SK-N-SH treated with all-trans-retinoic acid at 6 μM for 48 hours (cell line): Measurements from ENCODE around the gene SLC35D2.

Experiments used
- ATAC-seq: fragments of 200-7000 bp; cut with Tn5 transposase; 3 replicates; pipeline ENCODE4 v1.9.1; 2020; ENCODE audit warnings: mild to moderate bottlenecking, moderate library complexity
- ARNTL ChIP-seq: fragments of 450-650 bp; formaldehyde crosslinking; IDR thresholded peaks from 2 replicates; pipeline ENCODE4 v1.5.0; 2020; ENCODE audit warnings: low read depth, mild to moderate bottlenecking, moderate library complexity, borderline replicate concordance
- BACH2 ChIP-seq: fragments of 250-450 bp; sonication (Bioruptor Pico); IDR thresholded peaks from 2 replicates; pipeline ENCODE4 v1.9.0; 2021; ENCODE audit warnings: mild to moderate bottlenecking, borderline replicate concordance
- CREB5 ChIP-seq: fragments of 250-450 bp; sonication (Bioruptor Pico); IDR thresholded peaks from 2 replicates; pipeline ENCODE4 v1.5.1; 2020; ENCODE audit warnings: low read depth, mild to moderate bottlenecking, moderate library complexity
- CSDC2 ChIP-seq: fragments of 250-450 bp; sonication (Bioruptor Pico); IDR thresholded peaks from 2 replicates; pipeline ENCODE4 v1.5.0; 2020; ENCODE audit warnings: mild to moderate bottlenecking, moderate library complexity
- CSRNP3 ChIP-seq: fragments of 250-450 bp; sonication (Bioruptor Pico); IDR thresholded peaks from 2 replicates; pipeline ENCODE4 v1.5.1; 2021; ENCODE audit warnings: mild to moderate bottlenecking, moderate library complexity
- ESRRG ChIP-seq: fragments of 250-450 bp; sonication (Bioruptor Pico); IDR thresholded peaks from 2 replicates; pipeline ENCODE4 v1.6.1; 2021; ENCODE audit warnings: mild to moderate bottlenecking
- GLIS3 ChIP-seq: fragments of 250-450 bp; sonication (Bioruptor Pico); IDR thresholded peaks from 2 replicates; pipeline ENCODE4 v1.5.0; 2020; ENCODE audit warnings: mild to moderate bottlenecking, moderate library complexity
- ISL1 ChIP-seq: fragments of 250-450 bp; sonication (Bioruptor Pico); IDR thresholded peaks from 2 replicates; pipeline ENCODE4 v2.1.2; 2022; ENCODE audit warnings: mild to moderate bottlenecking, moderate library complexity
- OSR1 ChIP-seq: fragments of 250-450 bp; sonication (Bioruptor Pico); IDR thresholded peaks from 2 replicates; pipeline ENCODE4 v1.8.0; 2022; ENCODE audit warnings: moderate library complexity, mild to moderate bottlenecking, inconsistent platforms
- PATZ1 ChIP-seq: fragments of 250-450 bp; sonication (Bioruptor Pico); IDR thresholded peaks from 2 replicates; pipeline ENCODE4 v1.8.0; 2020; ENCODE audit warnings: mild to moderate bottlenecking, moderate library complexity, borderline replicate concordance
- PPARA ChIP-seq: fragments of 250-450 bp; sonication (Bioruptor Pico); IDR thresholded peaks from 2 replicates; pipeline ENCODE4 v1.5.0; 2020; ENCODE audit warnings: mild to moderate bottlenecking, borderline replicate concordance
- RARB ChIP-seq: fragments of 250-450 bp; sonication (Bioruptor Pico); IDR thresholded peaks from 2 replicates; pipeline ENCODE4 v1.8.0; 2021; ENCODE audit warnings: mild to moderate bottlenecking, moderate library complexity
- SNAI2 ChIP-seq: fragments of 250-450 bp; sonication (Bioruptor Pico); IDR thresholded peaks from 2 replicates; pipeline ENCODE4 v1.5.0; 2020; ENCODE audit warnings: mild to moderate bottlenecking, moderate library complexity
- TCF4 ChIP-seq: fragments of 250-450 bp; sonication (Bioruptor Pico); IDR thresholded peaks from 2 replicates; pipeline ENCODE4 v1.8.0; 2021; ENCODE audit warnings: mild to moderate bottlenecking, moderate library complexity, borderline replicate concordance
- TOX ChIP-seq: fragments of 250-450 bp; sonication (Bioruptor Pico); IDR thresholded peaks from 2 replicates; pipeline ENCODE4 v1.8.0; 2021; ENCODE audit warnings: mild to moderate bottlenecking, moderate library complexity, borderline replicate concordance
- ZC3H10 ChIP-seq: fragments of 250-450 bp; sonication (Bioruptor Pico); IDR thresholded peaks from 2 replicates; pipeline ENCODE4 v1.5.1; 2021; ENCODE audit warnings: mild to moderate bottlenecking, moderate library complexity
- ZFP3 ChIP-seq: fragments of 250-450 bp; sonication (Bioruptor Pico); IDR thresholded peaks from 2 replicates; pipeline ENCODE4 v1.5.0; 2020; ENCODE audit warnings: mild to moderate bottlenecking, moderate library complexity
- ZFP30 ChIP-seq: fragments of 450-650 bp; formaldehyde crosslinking; IDR thresholded peaks from 2 replicates; pipeline ENCODE4 v1.5.0; 2022; ENCODE audit warnings: mild to moderate bottlenecking, moderate library complexity
- ZNF565 ChIP-seq: fragments of 450-650 bp; formaldehyde crosslinking; conservative IDR thresholded peaks from 2 replicates; pipeline ENCODE4 v1.5.0; 2020; ENCODE audit warnings: low read depth, mild to moderate bottlenecking, moderate library complexity
- ZNF70 ChIP-seq: fragments of 450-650 bp; formaldehyde crosslinking; IDR thresholded peaks from 2 replicates; pipeline ENCODE4 v1.5.0; 2020; ENCODE audit warnings: mild to moderate bottlenecking, moderate library complexity
- ZNF8 ChIP-seq: fragments of 450-650 bp; formaldehyde crosslinking; IDR thresholded peaks from 2 replicates; pipeline ENCODE4 v1.5.0; 2020; ENCODE audit warnings: mild to moderate bottlenecking, moderate library complexity
- TF ChIP-seq, protein P1 (sequence below): fragments of 250-450 bp; sonication (Bioruptor Pico); IDR thresholded peaks from 2 replicates; pipeline ENCODE4 v1.5.0; 2020; ENCODE audit warnings: mild to moderate bottlenecking, moderate library complexity
- TF ChIP-seq, protein P2 (sequence below): fragments of 250-450 bp; sonication (Bioruptor Pico); IDR thresholded peaks from 2 replicates; pipeline ENCODE4 v1.8.0; 2021; ENCODE audit warnings: low read depth, mild to moderate bottlenecking, moderate library complexity, borderline replicate concordance

The SLC35D2 gene

DNA sequence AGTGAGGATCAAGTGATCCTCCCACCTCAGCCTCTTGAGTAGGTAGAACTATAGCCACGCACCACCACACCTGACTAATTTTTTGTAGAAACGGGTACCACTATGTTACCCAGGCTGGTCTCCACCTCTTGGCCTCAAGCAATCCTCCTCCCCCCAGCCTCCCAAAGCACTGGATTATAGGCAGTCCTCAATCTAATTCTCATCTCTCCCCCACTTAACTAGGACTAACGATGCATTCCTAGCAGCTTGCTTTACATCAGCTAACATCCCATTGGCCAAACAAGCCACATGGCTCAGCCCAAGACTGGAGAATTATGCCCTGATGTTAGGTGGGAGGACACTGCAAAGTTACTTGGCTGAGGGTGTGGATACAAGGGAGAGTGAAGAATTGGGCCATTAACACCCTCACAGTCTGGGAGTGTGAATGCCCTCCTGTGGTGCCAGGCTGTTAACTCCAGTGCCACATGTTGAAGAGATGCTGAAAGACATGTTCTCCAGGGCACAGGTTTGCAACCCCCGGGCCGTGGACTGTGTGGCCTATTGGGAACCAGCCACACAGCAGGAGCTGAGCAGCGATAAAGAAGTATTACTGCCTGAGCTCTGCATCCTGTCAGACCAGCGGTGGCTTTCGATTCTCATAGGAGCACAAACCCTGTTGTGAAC lies 39.9 kb upstream of the SLC35D2 start:
- ATAC-seq, result no peak
- TF ChIP-seq ZFP3, result no peak
- TF ChIP-seq ZNF70, result no peak
- TF ChIP-seq SNAI2 (CRISPR knock-in tag), result no peak
- TF ChIP-seq, protein P1, sequence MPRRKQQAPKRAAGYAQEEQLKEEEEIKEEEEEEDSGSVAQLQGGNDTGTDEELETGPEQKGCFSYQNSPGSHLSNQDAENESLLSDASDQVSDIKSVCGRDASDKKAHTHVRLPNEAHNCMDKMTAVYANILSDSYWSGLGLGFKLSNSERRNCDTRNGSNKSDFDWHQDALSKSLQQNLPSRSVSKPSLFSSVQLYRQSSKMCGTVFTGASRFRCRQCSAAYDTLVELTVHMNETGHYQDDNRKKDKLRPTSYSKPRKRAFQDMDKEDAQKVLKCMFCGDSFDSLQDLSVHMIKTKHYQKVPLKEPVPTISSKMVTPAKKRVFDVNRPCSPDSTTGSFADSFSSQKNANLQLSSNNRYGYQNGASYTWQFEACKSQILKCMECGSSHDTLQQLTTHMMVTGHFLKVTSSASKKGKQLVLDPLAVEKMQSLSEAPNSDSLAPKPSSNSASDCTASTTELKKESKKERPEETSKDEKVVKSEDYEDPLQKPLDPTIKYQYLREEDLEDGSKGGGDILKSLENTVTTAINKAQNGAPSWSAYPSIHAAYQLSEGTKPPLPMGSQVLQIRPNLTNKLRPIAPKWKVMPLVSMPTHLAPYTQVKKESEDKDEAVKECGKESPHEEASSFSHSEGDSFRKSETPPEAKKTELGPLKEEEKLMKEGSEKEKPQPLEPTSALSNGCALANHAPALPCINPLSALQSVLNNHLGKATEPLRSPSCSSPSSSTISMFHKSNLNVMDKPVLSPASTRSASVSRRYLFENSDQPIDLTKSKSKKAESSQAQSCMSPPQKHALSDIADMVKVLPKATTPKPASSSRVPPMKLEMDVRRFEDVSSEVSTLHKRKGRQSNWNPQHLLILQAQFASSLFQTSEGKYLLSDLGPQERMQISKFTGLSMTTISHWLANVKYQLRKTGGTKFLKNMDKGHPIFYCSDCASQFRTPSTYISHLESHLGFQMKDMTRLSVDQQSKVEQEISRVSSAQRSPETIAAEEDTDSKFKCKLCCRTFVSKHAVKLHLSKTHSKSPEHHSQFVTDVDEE (CRISPR knock-in tag), result no peak
- TF ChIP-seq, protein P2, sequence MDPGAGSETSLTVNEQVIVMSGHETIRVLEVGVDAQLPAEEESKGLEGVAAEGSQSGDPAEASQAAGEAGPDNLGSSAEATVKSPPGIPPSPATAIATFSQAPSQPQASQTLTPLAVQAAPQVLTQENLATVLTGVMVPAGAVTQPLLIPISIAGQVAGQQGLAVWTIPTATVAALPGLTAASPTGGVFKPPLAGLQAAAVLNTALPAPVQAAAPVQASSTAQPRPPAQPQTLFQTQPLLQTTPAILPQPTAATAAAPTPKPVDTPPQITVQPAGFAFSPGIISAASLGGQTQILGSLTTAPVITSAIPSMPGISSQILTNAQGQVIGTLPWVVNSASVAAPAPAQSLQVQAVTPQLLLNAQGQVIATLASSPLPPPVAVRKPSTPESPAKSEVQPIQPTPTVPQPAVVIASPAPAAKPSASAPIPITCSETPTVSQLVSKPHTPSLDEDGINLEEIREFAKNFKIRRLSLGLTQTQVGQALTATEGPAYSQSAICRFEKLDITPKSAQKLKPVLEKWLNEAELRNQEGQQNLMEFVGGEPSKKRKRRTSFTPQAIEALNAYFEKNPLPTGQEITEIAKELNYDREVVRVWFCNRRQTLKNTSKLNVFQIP (CRISPR knock-in tag), result no peak

DNA sequence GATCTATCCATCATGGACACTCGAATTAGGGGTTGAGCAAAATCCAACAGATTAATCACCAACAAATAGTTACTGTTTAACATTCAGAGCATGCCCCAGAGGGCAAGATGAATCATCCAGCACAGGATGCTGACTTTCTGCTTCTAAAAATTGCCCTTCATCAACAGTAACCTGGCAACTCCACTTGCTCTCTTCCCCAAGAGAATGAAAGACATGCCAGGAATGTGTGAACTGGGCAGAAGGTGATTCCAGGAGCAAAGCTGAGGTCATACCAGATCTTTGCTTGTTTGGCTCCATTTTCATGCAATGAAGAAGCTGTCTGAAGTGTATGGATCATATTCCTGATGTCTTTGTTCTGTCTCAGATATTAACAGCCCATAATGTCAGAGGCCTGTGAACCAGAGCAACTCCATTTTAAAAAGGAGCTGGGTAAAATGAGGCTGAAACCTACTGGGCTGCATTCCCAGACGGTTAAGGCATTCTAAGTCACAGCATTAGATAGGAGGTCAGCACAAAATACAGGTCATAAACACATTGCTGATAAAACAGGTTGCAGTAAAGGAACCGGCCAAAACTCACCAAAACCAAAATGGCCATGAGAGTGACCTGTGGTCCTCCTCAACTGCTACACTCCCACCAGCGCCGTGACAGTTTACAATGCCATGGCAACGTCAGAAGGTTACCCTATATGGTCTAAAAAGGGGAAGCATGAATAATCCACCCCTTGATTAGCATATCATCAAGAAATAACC lies 37.1 kb upstream of the SLC35D2 start:
- TF ChIP-seq ZC3H10 (peak; percentile 100), ARNTL (CRISPR knock-in tag) (peak; percentile 94), RARB (peak; percentile 99), ZNF70 (peak; percentile 87), OSR1 (CRISPR knock-in tag) (peak; percentile 100), CSRNP3 (CRISPR knock-in tag) (peak; percentile 99), SNAI2 (CRISPR knock-in tag) (peak; percentile 100), ISL1 (CRISPR knock-in tag) (peak; percentile 98), TOX (peak; percentile 99), ZFP3 (peak; percentile 98), TCF4 (CRISPR knock-in tag) (peak; percentile 74), CSDC2 (CRISPR knock-in tag) (peak; percentile 100), PATZ1 (peak; percentile 99), ESRRG (CRISPR knock-in tag) (peak; percentile 100), PPARA (CRISPR knock-in tag) (peak; percentile 97), CREB5 (CRISPR knock-in tag) (peak; percentile 99), ZNF565 (CRISPR knock-in tag) (peak; percentile 99), BACH2 (peak; percentile 96), GLIS3 (CRISPR knock-in tag) (peak; percentile 99), ZFP30 (CRISPR knock-in tag) (peak; percentile 85), ZNF8 (peak; percentile 93)
- TF ChIP-seq, protein P1 (CRISPR knock-in tag), result peak; percentile 100
- TF ChIP-seq, protein P2 (CRISPR knock-in tag), result peak; percentile 100
- peak; percentile 47 for ATAC-seq
